GM21381 (cell line): Measurements from ENCODE around the gene NDUFS7.

Source experiments
- ATAC-seq: cut with Tn5 transposase; IDR thresholded peaks from one replicate; pipeline ENCODE4 v1.9.1; 2021; ENCODE audit warnings: mild to moderate bottlenecking, moderate library complexity; ENCODE audit not compliant: unreplicated experiment

Gene NDUFS7

GRCh38 chr19:1364070-1364704, 19.5 kb upstream of the NDUFS7 start:
- no peak for ATAC-seq

DNA sequence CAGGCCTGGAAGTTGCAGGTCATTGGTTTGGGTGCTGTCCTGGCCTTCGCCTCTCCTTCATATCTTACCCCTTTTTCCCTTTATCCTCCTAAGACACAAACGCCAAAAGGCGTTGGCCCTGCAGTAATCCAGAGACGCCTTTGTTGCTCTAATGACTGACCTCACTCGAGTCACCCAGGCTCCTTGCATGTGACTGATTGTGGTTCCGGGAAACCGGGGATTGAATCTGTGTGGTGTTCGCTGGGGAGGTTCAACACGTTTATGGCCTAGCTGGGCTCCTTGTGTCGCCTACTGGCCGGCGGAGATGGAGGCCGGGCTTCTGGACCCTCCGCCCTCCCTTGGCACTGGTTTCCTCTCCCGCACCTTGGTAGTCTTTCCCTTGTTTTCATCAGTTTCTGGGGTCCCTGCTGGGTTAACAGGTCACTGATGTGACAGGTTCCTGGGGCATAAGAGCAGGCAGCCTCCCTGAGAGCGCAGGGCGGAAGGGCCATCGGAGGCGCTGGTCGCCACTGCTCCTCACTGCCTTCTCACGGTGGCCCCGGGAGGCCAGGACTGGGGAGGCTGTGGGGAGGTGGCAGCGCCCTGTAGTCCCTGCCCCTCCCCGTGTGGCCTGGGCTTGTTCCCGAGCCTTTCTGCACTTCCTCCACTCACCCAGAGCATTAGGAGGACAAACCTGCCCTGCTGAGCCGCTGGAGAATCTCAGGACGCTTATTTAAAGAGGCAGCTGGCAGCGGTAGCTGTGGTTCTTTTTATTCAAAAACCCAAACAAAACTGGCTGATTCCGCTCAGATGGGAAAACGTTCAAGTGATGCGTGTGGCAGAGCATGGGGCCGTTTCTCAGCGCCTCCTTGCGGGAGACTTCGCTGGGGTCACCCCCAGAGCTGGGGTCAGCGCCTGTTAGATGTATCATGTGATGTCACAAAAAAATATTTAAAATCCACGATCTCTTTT, 18.1 kb upstream of the NDUFS7 start:
- no peak for ATAC-seq

- ATAC-seq: no peak
These were observed 17.4 kb upstream of the NDUFS7 start for GRCh38 chr19:1366296-1366695.

- ATAC-seq: no peak
These were observed 16.5 kb upstream of the NDUFS7 start for GRCh38 chr19:1366899-1367870.

- ATAC-seq: no peak
These were observed 14.4 kb upstream of the NDUFS7 start for GRCh38 chr19:1369214-1369805.

DNA sequence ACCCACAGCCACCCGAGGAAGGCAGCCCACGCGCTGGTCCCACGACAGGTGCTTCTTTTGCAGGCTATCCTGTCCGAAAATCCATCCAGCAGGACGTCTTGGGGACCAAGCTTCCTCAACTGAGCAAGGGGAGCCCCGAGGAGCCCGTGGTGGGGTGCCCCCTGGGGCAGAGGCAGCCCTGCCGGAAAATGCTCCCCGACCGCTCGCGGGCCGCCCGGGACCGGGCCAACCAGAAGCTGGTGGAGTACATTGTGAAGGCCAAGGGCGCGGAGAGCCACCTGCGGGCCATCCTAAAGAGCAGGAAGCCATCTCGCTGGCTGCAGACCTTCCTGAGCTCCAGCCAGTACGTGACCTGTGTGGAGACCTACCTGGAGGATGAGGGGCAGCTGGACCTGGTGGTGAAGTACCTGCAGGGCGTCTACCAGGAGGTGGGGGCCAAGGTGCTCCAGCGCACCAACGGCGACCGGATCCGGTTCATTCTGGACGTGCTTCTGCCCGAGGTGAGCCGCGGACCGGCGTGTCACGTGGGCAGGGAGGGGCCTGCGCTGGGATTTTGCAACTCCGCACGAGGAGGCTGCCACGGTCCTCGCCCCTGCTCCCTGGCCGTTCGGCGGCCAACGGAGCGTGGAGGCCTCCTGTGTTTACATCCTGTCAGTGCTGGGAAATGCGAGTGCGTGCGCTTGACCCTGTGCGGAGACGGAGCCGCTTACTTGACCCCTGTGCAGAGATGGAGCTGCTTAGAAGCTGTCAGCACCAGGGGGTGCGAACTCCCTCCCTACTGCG, 12.9 kb upstream of the NDUFS7 start:
- no peak for ATAC-seq

- ATAC-seq: no peak
These were observed 10.6 kb upstream of the NDUFS7 start for GRCh38 chr19:1373042-1373533.

GRCh38 chr19:1373534-1374249, 10.0 kb upstream of the NDUFS7 start:
- no peak for ATAC-seq

GRCh38 chr19:1374250-1374577, 9.5 kb upstream of the NDUFS7 start:
- ATAC-seq: no peak

GRCh38 chr19:1376415-1376805, 7.3 kb upstream of the NDUFS7 start:
- ATAC-seq: no peak

- no peak for ATAC-seq
These were observed 6.3 kb upstream of the NDUFS7 start for GRCh38 chr19:1377176-1377964.

DNA sequence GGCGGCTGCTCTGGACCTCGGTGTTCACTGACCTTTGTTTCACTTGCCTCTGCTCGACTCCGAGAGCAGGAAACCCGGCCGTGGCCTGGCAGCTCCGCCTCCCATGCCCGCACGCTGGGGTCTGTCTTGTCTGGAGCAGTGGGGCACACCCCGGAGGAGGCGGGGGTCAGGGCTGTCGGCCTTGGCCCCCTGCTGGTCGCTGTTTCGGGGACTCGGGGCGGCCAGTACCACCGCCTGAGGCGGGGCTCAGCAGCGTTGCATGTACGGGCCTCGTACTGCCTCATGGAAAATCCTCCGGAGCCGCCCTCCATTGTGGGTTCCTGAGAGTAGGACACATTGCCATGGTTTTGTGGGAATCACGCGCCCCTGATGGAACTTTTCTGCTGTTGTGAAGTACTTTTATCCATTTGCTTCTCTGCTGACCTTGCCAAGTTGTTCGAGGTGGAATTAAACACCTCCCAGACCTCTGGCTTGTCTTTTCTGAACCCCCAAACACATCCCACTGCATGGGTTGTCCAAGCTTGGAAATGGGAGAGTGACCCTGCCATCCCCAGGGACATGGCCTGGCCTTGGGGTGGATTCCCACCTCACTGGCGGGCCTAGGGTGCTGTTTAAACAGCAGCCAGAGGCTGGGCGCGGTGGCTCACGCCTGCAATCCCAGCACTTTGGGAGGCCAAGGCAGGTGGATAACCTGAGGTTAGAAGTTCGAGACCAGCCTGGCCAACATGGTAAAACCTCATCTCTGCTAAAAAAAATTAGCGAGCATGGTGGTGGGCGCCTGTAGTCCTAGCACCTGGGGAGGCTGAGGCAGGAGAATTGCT, 5.5 kb upstream of the NDUFS7 start:
- ATAC-seq: no peak

- no peak for ATAC-seq
These were observed 4.4 kb upstream of the NDUFS7 start for GRCh38 chr19:1379126-1379905.

DNA sequence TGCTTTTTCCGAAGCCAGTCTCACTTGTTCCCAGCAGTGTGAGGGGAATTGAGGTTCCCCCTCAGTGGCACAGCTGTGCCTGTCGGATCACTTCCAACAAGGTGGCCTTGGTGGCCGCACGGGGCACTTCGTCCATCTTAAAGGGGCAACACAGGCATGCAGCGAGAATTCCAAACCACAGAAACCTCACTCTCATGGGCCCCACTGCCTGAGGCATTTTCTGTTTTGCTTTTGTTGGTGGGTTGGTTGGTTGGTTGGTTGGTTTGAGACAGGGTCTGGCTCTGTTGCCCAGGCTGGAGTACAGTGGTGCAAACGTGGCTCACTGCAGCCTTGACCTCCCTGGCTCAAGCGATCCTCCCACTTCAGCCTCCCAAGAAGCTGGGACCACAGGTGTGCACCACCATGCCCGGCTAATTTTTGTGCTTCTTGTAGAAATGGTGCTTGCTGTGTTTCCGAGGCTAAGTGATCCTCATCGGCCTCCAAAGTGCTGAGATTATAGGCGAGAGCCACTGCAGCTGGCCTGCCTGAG, 3.7 kb upstream of the NDUFS7 start:
- ATAC-seq: no peak

DNA sequence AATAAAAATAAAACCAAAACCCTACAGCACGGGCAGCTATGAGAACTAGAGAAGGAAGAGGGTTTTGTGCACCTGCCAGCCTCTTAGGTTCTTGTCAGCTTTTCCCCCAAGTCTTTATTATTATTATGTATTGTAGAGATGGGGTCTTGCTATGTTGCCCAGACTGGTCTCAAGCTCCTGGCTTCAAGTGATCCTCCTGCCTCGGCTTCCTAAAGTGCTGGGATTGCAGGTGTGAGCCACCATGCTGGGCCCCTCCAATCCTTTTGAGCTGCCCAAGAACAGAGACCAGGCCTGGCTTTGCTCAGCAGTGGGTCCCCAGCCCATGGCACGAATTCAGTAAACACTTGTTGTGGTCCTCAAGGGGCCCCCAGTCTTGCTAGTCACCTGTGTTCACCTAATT, 1.5 kb upstream of the NDUFS7 start:
- no peak for ATAC-seq

DNA sequence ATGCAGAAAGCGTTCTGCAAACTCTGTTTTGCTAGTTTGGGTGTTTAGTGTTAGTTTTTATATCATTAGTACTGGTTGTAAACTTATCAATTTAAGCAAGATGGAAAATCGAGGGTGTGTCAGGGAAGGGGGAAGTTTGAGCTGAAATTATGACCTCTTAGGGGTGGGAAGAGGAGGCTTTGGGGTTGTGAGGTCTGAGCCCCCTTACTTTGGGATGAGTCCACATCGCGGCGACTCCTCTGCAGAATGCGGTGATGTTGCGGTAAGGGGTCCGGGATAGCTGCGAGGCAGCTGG, 743 bp upstream of the NDUFS7 start:
- peak; percentile 5 for ATAC-seq

DNA sequence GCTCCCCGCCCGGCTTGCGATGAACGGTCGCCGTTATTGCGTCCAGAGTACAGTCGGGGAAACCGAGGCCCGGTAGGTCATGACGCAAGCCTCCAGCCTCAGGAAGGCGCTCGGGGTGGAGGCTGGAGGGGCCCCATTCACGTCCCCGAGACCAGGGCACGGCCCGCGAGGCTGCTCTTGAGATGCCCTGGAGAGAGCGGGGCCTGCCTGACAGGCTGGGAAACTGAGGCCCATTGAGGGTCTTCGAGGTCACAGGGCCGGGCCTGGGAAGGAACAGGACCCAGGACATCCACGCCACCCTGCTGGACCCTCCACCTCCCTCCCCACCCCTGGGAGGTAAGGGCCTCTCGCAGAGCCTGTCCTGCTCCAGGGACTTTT, 367 bp downstream of the NDUFS7 start:
- ATAC-seq: peak; percentile 5
